ENCODE results near the gene CFAP410. TPM values are rescaled to one million over a fixed set of nuclear protein-coding genes. Genes with fewer than 3 reads are reported as not detected.

The CFAP410 gene
- total and polyA plus RNA-seq, 2 of the 13 experiments (the other 11 are each of a cell fraction or from before 2014, with no cell fraction given), result 8.0 to 20.1 TPM

DNA sequence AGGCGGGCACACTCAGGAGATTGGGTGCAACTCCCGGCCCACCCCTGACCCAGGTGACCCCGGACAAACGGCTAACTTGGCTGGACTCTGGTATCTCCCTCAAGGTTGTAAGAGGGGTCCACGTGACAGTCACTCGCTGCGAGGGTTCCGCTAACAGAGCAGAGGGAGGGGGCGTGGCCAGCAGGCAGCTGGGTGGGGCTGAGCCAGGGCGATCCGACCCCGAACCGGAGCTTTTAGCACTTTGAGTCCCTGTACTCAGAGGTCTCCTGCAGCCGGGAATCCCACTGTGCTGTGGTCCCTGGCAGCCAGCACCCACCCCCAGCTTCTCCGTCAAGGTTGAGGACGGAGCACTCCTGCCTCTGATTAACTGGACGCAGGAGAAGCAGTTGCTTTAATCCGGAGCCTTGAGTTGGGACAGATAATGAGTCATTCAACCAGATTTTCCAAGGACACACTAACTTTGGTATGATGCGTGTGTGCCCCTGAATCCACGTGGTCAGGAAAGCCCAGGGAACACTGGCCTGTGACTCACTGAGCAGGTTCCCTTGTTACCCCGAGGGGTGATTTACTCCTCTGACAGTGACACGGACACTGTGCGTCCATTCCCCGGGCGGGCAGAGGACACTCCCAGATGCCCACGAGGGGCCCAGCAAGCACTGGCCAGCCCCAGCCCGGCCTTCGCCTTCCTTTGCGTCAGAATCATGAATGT is 31.0 kb upstream of the CFAP410 start (continued):
- TF ChIP-seq, protein P1, sequence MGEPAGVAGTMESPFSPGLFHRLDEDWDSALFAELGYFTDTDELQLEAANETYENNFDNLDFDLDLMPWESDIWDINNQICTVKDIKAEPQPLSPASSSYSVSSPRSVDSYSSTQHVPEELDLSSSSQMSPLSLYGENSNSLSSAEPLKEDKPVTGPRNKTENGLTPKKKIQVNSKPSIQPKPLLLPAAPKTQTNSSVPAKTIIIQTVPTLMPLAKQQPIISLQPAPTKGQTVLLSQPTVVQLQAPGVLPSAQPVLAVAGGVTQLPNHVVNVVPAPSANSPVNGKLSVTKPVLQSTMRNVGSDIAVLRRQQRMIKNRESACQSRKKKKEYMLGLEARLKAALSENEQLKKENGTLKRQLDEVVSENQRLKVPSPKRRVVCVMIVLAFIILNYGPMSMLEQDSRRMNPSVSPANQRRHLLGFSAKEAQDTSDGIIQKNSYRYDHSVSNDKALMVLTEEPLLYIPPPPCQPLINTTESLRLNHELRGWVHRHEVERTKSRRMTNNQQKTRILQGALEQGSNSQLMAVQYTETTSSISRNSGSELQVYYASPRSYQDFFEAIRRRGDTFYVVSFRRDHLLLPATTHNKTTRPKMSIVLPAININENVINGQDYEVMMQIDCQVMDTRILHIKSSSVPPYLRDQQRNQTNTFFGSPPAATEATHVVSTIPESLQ (CRISPR knock-in tag; conservative IDR thresholded peaks at IDR 0.05), result no peak
- no peak for TF ChIP-seq ZNF639 (CRISPR knock-in tag; conservative IDR thresholded peaks at IDR 0.05)
- no peak for TF ChIP-seq EHMT2 (IDR thresholded peaks at IDR 0.05; ENCODE audit: borderline replicate concordance, low read depth, low read length)
- no peak for TF ChIP-seq NONO (IDR thresholded peaks at IDR 0.05)
- TF ChIP-seq NONO (CRISPR knock-in tag; conservative IDR thresholded peaks at IDR 0.05), result no peak
- TF ChIP-seq, protein P2, sequence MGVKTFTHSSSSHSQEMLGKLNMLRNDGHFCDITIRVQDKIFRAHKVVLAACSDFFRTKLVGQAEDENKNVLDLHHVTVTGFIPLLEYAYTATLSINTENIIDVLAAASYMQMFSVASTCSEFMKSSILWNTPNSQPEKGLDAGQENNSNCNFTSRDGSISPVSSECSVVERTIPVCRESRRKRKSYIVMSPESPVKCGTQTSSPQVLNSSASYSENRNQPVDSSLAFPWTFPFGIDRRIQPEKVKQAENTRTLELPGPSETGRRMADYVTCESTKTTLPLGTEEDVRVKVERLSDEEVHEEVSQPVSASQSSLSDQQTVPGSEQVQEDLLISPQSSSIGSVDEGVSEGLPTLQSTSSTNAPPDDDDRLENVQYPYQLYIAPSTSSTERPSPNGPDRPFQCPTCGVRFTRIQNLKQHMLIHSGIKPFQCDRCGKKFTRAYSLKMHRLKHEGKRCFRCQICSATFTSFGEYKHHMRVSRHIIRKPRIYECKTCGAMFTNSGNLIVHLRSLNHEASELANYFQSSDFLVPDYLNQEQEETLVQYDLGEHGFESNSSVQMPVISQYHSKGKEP (CRISPR knock-in tag; IDR thresholded peaks at IDR 0.05), result no peak
- TF ChIP-seq, protein P3, sequence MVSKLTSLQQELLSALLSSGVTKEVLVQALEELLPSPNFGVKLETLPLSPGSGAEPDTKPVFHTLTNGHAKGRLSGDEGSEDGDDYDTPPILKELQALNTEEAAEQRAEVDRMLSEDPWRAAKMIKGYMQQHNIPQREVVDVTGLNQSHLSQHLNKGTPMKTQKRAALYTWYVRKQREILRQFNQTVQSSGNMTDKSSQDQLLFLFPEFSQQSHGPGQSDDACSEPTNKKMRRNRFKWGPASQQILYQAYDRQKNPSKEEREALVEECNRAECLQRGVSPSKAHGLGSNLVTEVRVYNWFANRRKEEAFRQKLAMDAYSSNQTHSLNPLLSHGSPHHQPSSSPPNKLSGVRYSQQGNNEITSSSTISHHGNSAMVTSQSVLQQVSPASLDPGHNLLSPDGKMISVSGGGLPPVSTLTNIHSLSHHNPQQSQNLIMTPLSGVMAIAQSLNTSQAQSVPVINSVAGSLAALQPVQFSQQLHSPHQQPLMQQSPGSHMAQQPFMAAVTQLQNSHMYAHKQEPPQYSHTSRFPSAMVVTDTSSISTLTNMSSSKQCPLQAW (CRISPR knock-in tag; IDR thresholded peaks at IDR 0.05), result peak; percentile 44; the same call in 1 of the 2 replicates
- TF ChIP-seq CENPT (CRISPR knock-in tag; IDR thresholded peaks at IDR 0.05; ENCODE audit: low read depth), result no peak
- no peak for TF ChIP-seq REST (IDR thresholded peaks at IDR 0.05; ENCODE audit: borderline replicate concordance in 1 of 2, low read depth in 1 of 2, low read length in 2 of 2)
- TF ChIP-seq ZNF598 (CRISPR knock-in tag; IDR thresholded peaks at IDR 0.05; ENCODE audit: borderline replicate concordance), result peak; percentile 17; the same call in 1 of the 2 replicates
- TF ChIP-seq FOXO4 (CRISPR knock-in tag; conservative IDR thresholded peaks at IDR 0.05), result no peak
- no peak for TF ChIP-seq HOXD1 (CRISPR knock-in tag; IDR thresholded peaks at IDR 0.05)
